IgD-negative memory B cell (primary cell): ENCODE measurements around the gene CD28. TPM values are rescaled to one million over a fixed set of nuclear protein-coding genes. Genes with fewer than 3 reads are reported as not detected.

ENCODE experiments used
- H3K27ac Mint-ChIP-seq, 3 donors: one replicate each; pipeline ENCODE4 v1.8.0; 2020 to 2022; ENCODE audit warnings: mild to moderate bottlenecking in 3 of 3, mixed read lengths in 3 of 3, moderate library complexity in 1 of 3
- H3K27me3 Mint-ChIP-seq: one replicate; pipeline ENCODE4 v1.8.0; 2021; ENCODE audit warnings: mixed read lengths
- H3K36me3 Mint-ChIP-seq: one replicate; pipeline ENCODE4 v1.8.0; 2020; ENCODE audit warnings: mild to moderate bottlenecking, mixed read lengths
- H3K4me1 Mint-ChIP-seq, 3 donors: one replicate each; pipeline ENCODE4 v1.8.0; 2020 to 2022; ENCODE audit warnings: mixed read lengths in 3 of 3, mild to moderate bottlenecking in 1 of 3
- H3K4me3 Mint-ChIP-seq, 4 donors: one replicate each; pipeline ENCODE4 v1.8.0; 2020 to 2022; ENCODE audit warnings: mild to moderate bottlenecking in 4 of 4, mixed read lengths in 4 of 4, moderate library complexity in 3 of 4
- H3K9me3 Mint-ChIP-seq, 3 donors: one replicate each; pipeline ENCODE4 v1.8.0; 2020 to 2021; ENCODE audit warnings: mixed read lengths in 3 of 3, mild to moderate bottlenecking in 1 of 3
- polyA plus RNA-seq: library from polyadenylated mRNA; unstranded; fragments of 300-500 nt; fragmentation: Illumina TruSeq; gene quantifications from one replicate; pipeline ENCODE4 v1.2.3, GENCODE V29; 2021

The CD28 gene
- 1.3 TPM for polyA plus RNA-seq

GRCh38 chr2:203706403-203706802 lies at the start of gene CD28:
TSS of gene CD28 (plus strand) at chr2:203706639. CDS start at chr2:203706697, 58 bp downstream.
- H3K4me1 Mint-ChIP-seq, result peaks cover 6 to 8% (median 7%) of the 10 kb centered on the region in 3 donors
- peaks cover 3% of the 10 kb centered on the region for H3K36me3 Mint-ChIP-seq
- peak within 1 kb of the TSS in 3 of 4 donors; percentile 34 to 55 (median 49) for H3K4me3 Mint-ChIP-seq
- H3K27ac Mint-ChIP-seq, result peak within 1 kb of the TSS; percentile 5 to 54 (median 23)
- H3K27me3 Mint-ChIP-seq, result peaks cover 45% of the 10 kb centered on the region
- peaks cover 1 to 10% (median 3%) of the 10 kb centered on the region in 3 donors for H3K9me3 Mint-ChIP-seq

GRCh38 chr2:203659331-203660049 lies 46.9 kb upstream of the CD28 start:
- Mint-ChIP-seq H3K27ac (no peak overlapping the region), H3K4me1 (peaks cover 1 to 11% (median 10%) of the 10 kb centered on the region in 3 donors), H3K4me3 (no peak overlapping the region)

GRCh38 chr2:203660465-203660864 lies 46.0 kb upstream of the CD28 start:
- H3K36me3 Mint-ChIP-seq, result peaks cover 2% of the 10 kb centered on the region
- peaks cover 1 to 11% (median 10%) of the 10 kb centered on the region in 3 donors for H3K4me1 Mint-ChIP-seq
- H3K9me3 Mint-ChIP-seq, result peaks cover 0 to 3% (median 0%) of the 10 kb centered on the region in 3 donors
- H3K27me3 Mint-ChIP-seq, result peaks cover 19% of the 10 kb centered on the region
- H3K27ac Mint-ChIP-seq, result no peak overlapping the region
- no peak overlapping the region for H3K4me3 Mint-ChIP-seq

More at GRCh38 chr2:203659331-203660049, 46.9 kb upstream of the CD28 start:
- peaks cover 0 to 3% (median 2%) of the 10 kb centered on the region in 3 donors for H3K9me3 Mint-ChIP-seq
- peaks cover 2% of the 10 kb centered on the region for H3K36me3 Mint-ChIP-seq
- H3K27me3 Mint-ChIP-seq, result peaks cover 20% of the 10 kb centered on the region

GRCh38 chr2:203661279-203661908 lies 45.0 kb upstream of the CD28 start:
- Mint-ChIP-seq H3K36me3 (peaks cover 2% of the 10 kb centered on the region), H3K4me1 (peaks cover 1 to 11% (median 10%) of the 10 kb centered on the region in 3 donors), H3K27me3 (peaks cover 15% of the 10 kb centered on the region), H3K27ac (no peak overlapping the region), H3K9me3 (peaks cover 0 to 3% (median 0%) of the 10 kb centered on the region in 3 donors), H3K4me3 (no peak overlapping the region)

GRCh38 chr2:203662487-203662886 lies 44.0 kb upstream of the CD28 start:
- Mint-ChIP-seq H3K27ac (peak overlapping the region in 1 of 3 donors; percentile 25), H3K9me3 (peaks cover 0 to 4% (median 0%) of the 10 kb centered on the region in 3 donors), H3K4me3 (no peak overlapping the region), H3K36me3 (peaks cover 2% of the 10 kb centered on the region), H3K27me3 (peaks cover 15% of the 10 kb centered on the region), H3K4me1 (peaks cover 1 to 11% (median 6%) of the 10 kb centered on the region in 3 donors)

GRCh38 chr2:203662951-203663350 lies 43.5 kb upstream of the CD28 start:
- Mint-ChIP-seq H3K27ac (no peak overlapping the region), H3K4me1 (peaks cover 1 to 11% (median 6%) of the 10 kb centered on the region in 3 donors), H3K9me3 (peaks cover 0 to 4% (median 0%) of the 10 kb centered on the region in 3 donors), H3K36me3 (peaks cover 2% of the 10 kb centered on the region), H3K27me3 (peaks cover 12% of the 10 kb centered on the region), H3K4me3 (no peak overlapping the region)

- peaks cover 1 to 6% (median 6%) of the 10 kb centered on the region in 3 donors for H3K4me1 Mint-ChIP-seq
- H3K27ac Mint-ChIP-seq, result peak overlapping the region in 1 of 3 donors; percentile 50
- peaks cover 0 to 4% (median 0%) of the 10 kb centered on the region in 3 donors for H3K9me3 Mint-ChIP-seq
- peaks cover 9% of the 10 kb centered on the region for H3K27me3 Mint-ChIP-seq
- no peaks in the 10 kb centered on the region for H3K36me3 Mint-ChIP-seq
- peak overlapping the region in 1 of 4 donors; percentile 52 for H3K4me3 Mint-ChIP-seq
Observed at GRCh38 chr2:203664029-203664755, 42.2 kb upstream of the CD28 start.

- Mint-ChIP-seq H3K4me1 (no peaks in the 10 kb centered on the region), H3K27ac (no peak overlapping the region), H3K27me3 (peaks cover 10% of the 10 kb centered on the region), H3K36me3 (no peaks in the 10 kb centered on the region), H3K4me3 (no peak overlapping the region), H3K9me3 (peaks cover 0 to 1% (median 0%) of the 10 kb centered on the region in 3 donors)
Observed at GRCh38 chr2:203667838-203668237, 38.6 kb upstream of the CD28 start.

GRCh38 chr2:203669820-203670219 lies 36.6 kb upstream of the CD28 start:
- Mint-ChIP-seq H3K9me3 (peaks cover 0 to 4% (median 4%) of the 10 kb centered on the region in 3 donors), H3K4me3 (no peak overlapping the region), H3K27ac (no peak overlapping the region)

GRCh38 chr2:203670939-203671338 lies 35.5 kb upstream of the CD28 start:
- H3K4me3 Mint-ChIP-seq, result no peak overlapping the region
- peaks cover 24% of the 10 kb centered on the region for H3K27me3 Mint-ChIP-seq
- no peak overlapping the region for H3K27ac Mint-ChIP-seq
- H3K9me3 Mint-ChIP-seq, result peaks cover 0 to 6% (median 4%) of the 10 kb centered on the region in 3 donors
- no peaks in the 10 kb centered on the region for H3K4me1 Mint-ChIP-seq
- no peaks in the 10 kb centered on the region for H3K36me3 Mint-ChIP-seq

More at GRCh38 chr2:203669820-203670219, 36.6 kb upstream of the CD28 start:
- H3K27me3 Mint-ChIP-seq, result peaks cover 19% of the 10 kb centered on the region
- H3K4me1 Mint-ChIP-seq, result no peaks in the 10 kb centered on the region
- H3K36me3 Mint-ChIP-seq, result no peaks in the 10 kb centered on the region

- no peaks in the 10 kb centered on the region for H3K36me3 Mint-ChIP-seq
- peaks cover 0 to 6% (median 4%) of the 10 kb centered on the region in 3 donors for H3K9me3 Mint-ChIP-seq
- no peak overlapping the region for H3K4me3 Mint-ChIP-seq
- peaks cover 27% of the 10 kb centered on the region for H3K27me3 Mint-ChIP-seq
- H3K4me1 Mint-ChIP-seq, result no peaks in the 10 kb centered on the region
- no peak overlapping the region for H3K27ac Mint-ChIP-seq
Observed at GRCh38 chr2:203671876-203672275, 34.6 kb upstream of the CD28 start.

GRCh38 chr2:203672856-203673255 lies 33.6 kb upstream of the CD28 start:
- Mint-ChIP-seq H3K27me3 (peaks cover 28% of the 10 kb centered on the region), H3K27ac (no peak overlapping the region)

GRCh38 chr2:203673933-203674332 lies 32.5 kb upstream of the CD28 start:
- Mint-ChIP-seq H3K27ac (peak overlapping the region in 1 of 3 donors; percentile 41), H3K4me3 (no peak overlapping the region), H3K27me3 (peaks cover 32% of the 10 kb centered on the region), H3K4me1 (no peaks in the 10 kb centered on the region), H3K36me3 (no peaks in the 10 kb centered on the region), H3K9me3 (peaks cover 0 to 6% (median 3%) of the 10 kb centered on the region in 3 donors)

More at GRCh38 chr2:203672856-203673255, 33.6 kb upstream of the CD28 start:
- H3K4me1 Mint-ChIP-seq, result no peaks in the 10 kb centered on the region
- H3K4me3 Mint-ChIP-seq, result no peak overlapping the region
- H3K36me3 Mint-ChIP-seq, result no peaks in the 10 kb centered on the region
- H3K9me3 Mint-ChIP-seq, result peaks cover 0 to 6% (median 3%) of the 10 kb centered on the region in 3 donors

- H3K27ac Mint-ChIP-seq, result no peak overlapping the region
- no peaks in the 10 kb centered on the region for H3K4me1 Mint-ChIP-seq
- H3K27me3 Mint-ChIP-seq, result peaks cover 37% of the 10 kb centered on the region
Observed at GRCh38 chr2:203675086-203675485, 31.4 kb upstream of the CD28 start.

More at GRCh38 chr2:203675086-203675485, 31.4 kb upstream of the CD28 start:
- H3K36me3 Mint-ChIP-seq, result no peaks in the 10 kb centered on the region
- H3K4me3 Mint-ChIP-seq, result no peak overlapping the region
- H3K9me3 Mint-ChIP-seq, result peaks cover 0 to 6% (median 3%) of the 10 kb centered on the region in 3 donors
